ENCODE measurements around the gene ERC2. TPM values are rescaled to one million over a fixed set of nuclear protein-coding genes. Genes with fewer than 3 reads are reported as not detected.

ERC2 gene
- total RNA-seq, 1 experiment from 2014 or later, result 0.90 TPM

DNA sequence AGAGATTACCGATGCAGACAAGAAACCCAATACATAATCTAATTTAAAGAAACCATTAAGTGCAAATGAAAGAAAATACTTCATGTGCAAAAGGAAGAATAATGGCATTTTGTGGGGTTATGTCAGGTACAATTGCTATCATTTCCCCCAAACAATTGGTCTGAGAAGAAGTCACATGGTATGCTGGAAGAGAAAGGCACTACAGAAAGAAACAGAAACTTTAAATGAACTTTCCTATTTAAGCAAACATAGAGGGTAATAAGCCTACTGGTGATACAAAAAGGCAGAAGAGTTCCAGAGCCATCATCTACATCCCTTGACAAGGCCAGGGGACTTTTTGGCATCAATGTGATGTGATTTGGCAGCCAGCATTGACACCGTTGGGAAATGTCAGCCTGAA lies 678.8 kb downstream of the ERC2 start:
- H3K4me3 ChIP-seq (ENCODE audit: low read depth, low read length, poor library complexity, severe bottlenecking), result no peak overlapping the region
- no peaks in the 10 kb centered on the region for H3K9me3 ChIP-seq (ENCODE audit: low read depth, low read length, poor library complexity, severe bottlenecking)
- peaks cover 4% of the 10 kb centered on the region for H3K4me1 ChIP-seq (ENCODE audit: insufficient read depth, low read length, poor library complexity, severe bottlenecking)
- intact Hi-C loops (cut with micrococcal nuclease; ENCODE audit: unreplicated experiment), result no loop called here
- POLR2A ChIA-PET (ENCODE audit: low non-redundant PET), result no interaction called here
- no TSS peak for BruUV-seq (replicated peaks)
- CTCF ChIA-PET, result no interaction called here
- DNase-seq (ENCODE audit: low spot score), result no peak
- no peaks in the 10 kb centered on the region for H3K27me3 ChIP-seq (replicated peaks; ENCODE audit: insufficient read depth, low read depth, low read length, poor library complexity)
- no peak overlapping the region for H3K27ac ChIP-seq (ENCODE audit: low read depth, low read length, poor library complexity, severe bottlenecking)
- no peaks in the 10 kb centered on the region for H3K36me3 ChIP-seq (ENCODE audit: insufficient read depth, low read length, poor library complexity, severe bottlenecking)
- TF ChIP-seq, protein P1, sequence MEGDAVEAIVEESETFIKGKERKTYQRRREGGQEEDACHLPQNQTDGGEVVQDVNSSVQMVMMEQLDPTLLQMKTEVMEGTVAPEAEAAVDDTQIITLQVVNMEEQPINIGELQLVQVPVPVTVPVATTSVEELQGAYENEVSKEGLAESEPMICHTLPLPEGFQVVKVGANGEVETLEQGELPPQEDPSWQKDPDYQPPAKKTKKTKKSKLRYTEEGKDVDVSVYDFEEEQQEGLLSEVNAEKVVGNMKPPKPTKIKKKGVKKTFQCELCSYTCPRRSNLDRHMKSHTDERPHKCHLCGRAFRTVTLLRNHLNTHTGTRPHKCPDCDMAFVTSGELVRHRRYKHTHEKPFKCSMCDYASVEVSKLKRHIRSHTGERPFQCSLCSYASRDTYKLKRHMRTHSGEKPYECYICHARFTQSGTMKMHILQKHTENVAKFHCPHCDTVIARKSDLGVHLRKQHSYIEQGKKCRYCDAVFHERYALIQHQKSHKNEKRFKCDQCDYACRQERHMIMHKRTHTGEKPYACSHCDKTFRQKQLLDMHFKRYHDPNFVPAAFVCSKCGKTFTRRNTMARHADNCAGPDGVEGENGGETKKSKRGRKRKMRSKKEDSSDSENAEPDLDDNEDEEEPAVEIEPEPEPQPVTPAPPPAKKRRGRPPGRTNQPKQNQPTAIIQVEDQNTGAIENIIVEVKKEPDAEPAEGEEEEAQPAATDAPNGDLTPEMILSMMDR (conservative IDR thresholded peaks at IDR 0.05; ENCODE audit: low read depth, low read length), result no peak
- TF ChIP-seq EZH2 (IDR thresholded peaks at IDR 0.05; ENCODE audit: borderline replicate concordance, low read depth, low read length, poor library complexity, severe bottlenecking), result no peak

DNA sequence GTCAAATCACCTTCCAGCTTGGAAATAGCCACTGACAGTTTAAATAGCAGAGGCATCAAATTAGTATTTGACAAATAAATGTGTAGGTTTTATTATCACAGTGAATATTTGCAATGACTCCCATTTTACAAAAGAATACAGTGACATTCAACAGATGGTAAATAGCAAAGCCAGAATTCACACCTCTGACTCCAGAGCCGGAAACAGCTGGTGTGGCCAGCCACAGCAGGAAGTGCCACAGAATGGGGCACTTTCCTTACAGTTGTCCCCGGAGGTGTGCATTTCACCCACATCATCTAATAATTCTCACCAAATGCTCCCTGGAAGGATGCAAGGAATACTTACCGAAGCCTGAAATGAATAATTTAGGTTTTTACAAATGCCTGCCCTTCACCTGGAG lies 685.5 kb downstream of the ERC2 start:
- Histone ChIP-seq H3K27ac (ENCODE audit: low read depth, low read length, poor library complexity, severe bottlenecking) (no peak overlapping the region), H3K4me1 (ENCODE audit: insufficient read depth, low read length, poor library complexity, severe bottlenecking) (no peaks in the 10 kb centered on the region), H3K9me3 (ENCODE audit: low read depth, low read length, poor library complexity, severe bottlenecking) (no peaks in the 10 kb centered on the region), H3K36me3 (ENCODE audit: insufficient read depth, low read length, poor library complexity, severe bottlenecking) (no peaks in the 10 kb centered on the region), H3K4me3 (ENCODE audit: low read depth, low read length, poor library complexity, severe bottlenecking) (no peak overlapping the region), H3K27me3 (replicated peaks; ENCODE audit: insufficient read depth, low read depth, low read length, poor library complexity) (no peaks in the 10 kb centered on the region)
- CTCF ChIA-PET, result no interaction called here
- TF ChIP-seq, protein P1 (conservative IDR thresholded peaks at IDR 0.05; ENCODE audit: low read depth, low read length), result no peak
- TF ChIP-seq EZH2 (IDR thresholded peaks at IDR 0.05; ENCODE audit: borderline replicate concordance, low read depth, low read length, poor library complexity, severe bottlenecking), result no peak
- intact Hi-C loops (cut with micrococcal nuclease; ENCODE audit: unreplicated experiment), result no loop called here
- no TSS peak for BruUV-seq (replicated peaks)
- no peak for DNase-seq (ENCODE audit: low spot score)
- POLR2A ChIA-PET (ENCODE audit: low non-redundant PET), result no interaction called here

DNA sequence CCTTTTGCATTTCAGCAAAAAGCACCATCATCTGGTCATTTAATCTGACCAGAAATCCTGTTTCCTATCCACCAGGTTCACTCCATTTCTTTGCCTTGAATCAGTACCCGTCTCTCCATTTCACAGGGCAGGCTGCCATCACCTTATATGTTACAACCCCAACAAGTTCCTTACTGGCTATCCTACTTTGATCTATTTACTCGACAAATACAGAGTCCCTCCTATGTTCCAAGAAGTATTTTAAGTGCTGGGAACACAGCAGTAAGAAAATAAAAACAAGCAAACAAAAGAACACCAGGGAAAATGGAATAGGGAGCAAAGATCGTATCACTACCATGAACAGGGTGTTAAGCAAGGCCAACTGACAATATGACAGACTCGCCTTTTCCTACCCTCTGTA lies 685.9 kb downstream of the ERC2 start:
- no peak overlapping the region for H3K27ac ChIP-seq (ENCODE audit: low read depth, low read length, poor library complexity, severe bottlenecking)
- no peaks in the 10 kb centered on the region for H3K9me3 ChIP-seq (ENCODE audit: low read depth, low read length, poor library complexity, severe bottlenecking)
- POLR2A ChIA-PET (ENCODE audit: low non-redundant PET), result no interaction called here
- H3K27me3 ChIP-seq (replicated peaks; ENCODE audit: insufficient read depth, low read depth, low read length, poor library complexity), result no peaks in the 10 kb centered on the region
- no peaks in the 10 kb centered on the region for H3K4me1 ChIP-seq (ENCODE audit: insufficient read depth, low read length, poor library complexity, severe bottlenecking)
- no peak overlapping the region for H3K4me3 ChIP-seq (ENCODE audit: low read depth, low read length, poor library complexity, severe bottlenecking)
- no peaks in the 10 kb centered on the region for H3K36me3 ChIP-seq (ENCODE audit: insufficient read depth, low read length, poor library complexity, severe bottlenecking)
- no peak for DNase-seq (ENCODE audit: low spot score)
- intact Hi-C loops (cut with micrococcal nuclease; ENCODE audit: unreplicated experiment), result no loop called here
- TF ChIP-seq, protein P1 (conservative IDR thresholded peaks at IDR 0.05; ENCODE audit: low read depth, low read length), result no peak
- no peak for TF ChIP-seq EZH2 (IDR thresholded peaks at IDR 0.05; ENCODE audit: borderline replicate concordance, low read depth, low read length, poor library complexity, severe bottlenecking)
- BruUV-seq (replicated peaks), result no TSS peak
- CTCF ChIA-PET, result no interaction called here

Data from A673 (cell line).